ENCODE results near the gene ABCA4.
"Not testable (repeated sequence)": the region's sequence is repeated elsewhere in the genome, so short reads cannot be mapped to it uniquely, and the experiment has no call there.

The ABCA4 gene

GRCh38 chr1:93958726-93959100 lies 162.2 kb downstream of the ABCA4 start:
- no peak for DNase-seq (ENCODE audit: low spot score in 2 of 2)
- Mint-ChIP-seq H3K27ac (ENCODE audit: low read depth) (no peak overlapping the region), H3K9me3 (peaks cover 18% of the 10 kb centered on the region), H3K4me1 (no peaks in the 10 kb centered on the region), H3K36me3 (ENCODE audit: insufficient read depth) (no peaks in the 10 kb centered on the region), H3K4me3 (no peak overlapping the region), H3K27me3 (peaks cover 26% of the 10 kb centered on the region)
- ATAC-seq (replicated peaks; ENCODE audit: extremely low read depth, poor library complexity, severe bottlenecking): no peak

DNA sequence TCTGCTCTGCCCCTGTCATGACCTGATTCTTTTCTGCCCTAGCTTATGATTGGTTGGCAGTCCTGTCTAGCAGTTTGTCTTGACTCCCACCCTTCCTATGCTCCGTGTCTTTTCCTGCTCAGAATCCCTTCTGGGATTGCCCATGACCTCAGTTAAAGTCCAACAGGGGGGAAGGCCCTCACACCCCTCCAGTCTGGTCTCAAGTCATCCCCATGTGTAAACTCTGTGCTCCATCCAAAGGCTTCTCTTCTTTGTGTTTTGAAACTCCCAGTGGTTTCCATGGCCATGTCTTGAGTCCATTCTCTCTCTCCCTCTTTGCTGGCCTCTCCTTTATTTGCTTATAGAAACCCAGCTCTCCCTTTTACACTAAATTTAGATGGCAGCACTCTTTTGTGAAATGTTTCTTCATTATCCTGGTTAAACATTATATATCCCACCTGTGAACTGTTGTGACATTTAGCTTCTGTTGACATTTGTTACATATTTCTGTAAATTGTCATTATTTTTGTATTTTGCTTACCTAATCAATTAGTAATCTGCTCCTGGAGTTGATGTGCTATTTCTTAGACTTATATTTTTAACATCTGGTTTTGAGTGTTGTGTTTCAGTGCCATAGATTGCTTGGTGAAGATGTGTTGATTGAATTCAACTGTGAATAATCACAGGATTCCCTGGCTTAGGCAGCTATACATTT lies 162.8 kb downstream of the ABCA4 start:
- Mint-ChIP-seq H3K9me3 (peaks cover 21% of the 10 kb centered on the region), H3K4me1 (no peaks in the 10 kb centered on the region), H3K36me3 (ENCODE audit: insufficient read depth) (no peaks in the 10 kb centered on the region), H3K27me3 (peaks cover 25% of the 10 kb centered on the region), H3K4me3 (no peak overlapping the region), H3K27ac (ENCODE audit: low read depth) (no peak overlapping the region)
- no peak for ATAC-seq (replicated peaks; ENCODE audit: extremely low read depth, poor library complexity, severe bottlenecking)
- no peak for DNase-seq (ENCODE audit: low spot score in 2 of 2)

DNA sequence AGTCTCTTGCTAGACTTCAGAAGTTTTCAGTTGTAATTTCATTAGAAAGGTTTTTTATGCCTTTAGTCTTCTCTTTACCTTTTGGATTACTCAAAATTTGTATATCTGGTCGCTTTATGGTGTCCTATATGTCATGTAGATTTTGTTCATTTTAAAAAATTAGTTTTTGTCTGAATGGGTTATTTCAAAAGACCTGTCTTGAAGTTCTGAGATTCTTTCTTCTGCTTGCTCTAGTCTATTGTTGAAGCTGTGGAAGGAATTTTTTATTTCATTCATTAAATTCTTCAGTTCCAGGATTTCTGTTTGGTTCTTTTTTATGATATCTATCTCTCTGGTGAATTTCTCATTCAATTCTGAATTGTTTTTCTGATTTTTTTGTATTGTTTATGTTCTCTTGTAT lies 165.2 kb downstream of the ABCA4 start:
- H3K4me3 Mint-ChIP-seq: no peak overlapping the region
- peaks cover 39% of the 10 kb centered on the region for H3K9me3 Mint-ChIP-seq
- H3K27ac Mint-ChIP-seq (ENCODE audit: low read depth): no peak overlapping the region
- no peaks in the 10 kb centered on the region for H3K4me1 Mint-ChIP-seq
- ATAC-seq (replicated peaks; ENCODE audit: extremely low read depth, poor library complexity, severe bottlenecking): no peak
- DNase-seq (ENCODE audit: low spot score in 2 of 2): no peak
- H3K36me3 Mint-ChIP-seq (ENCODE audit: insufficient read depth): no peaks in the 10 kb centered on the region
- peaks cover 17% of the 10 kb centered on the region for H3K27me3 Mint-ChIP-seq

DNA sequence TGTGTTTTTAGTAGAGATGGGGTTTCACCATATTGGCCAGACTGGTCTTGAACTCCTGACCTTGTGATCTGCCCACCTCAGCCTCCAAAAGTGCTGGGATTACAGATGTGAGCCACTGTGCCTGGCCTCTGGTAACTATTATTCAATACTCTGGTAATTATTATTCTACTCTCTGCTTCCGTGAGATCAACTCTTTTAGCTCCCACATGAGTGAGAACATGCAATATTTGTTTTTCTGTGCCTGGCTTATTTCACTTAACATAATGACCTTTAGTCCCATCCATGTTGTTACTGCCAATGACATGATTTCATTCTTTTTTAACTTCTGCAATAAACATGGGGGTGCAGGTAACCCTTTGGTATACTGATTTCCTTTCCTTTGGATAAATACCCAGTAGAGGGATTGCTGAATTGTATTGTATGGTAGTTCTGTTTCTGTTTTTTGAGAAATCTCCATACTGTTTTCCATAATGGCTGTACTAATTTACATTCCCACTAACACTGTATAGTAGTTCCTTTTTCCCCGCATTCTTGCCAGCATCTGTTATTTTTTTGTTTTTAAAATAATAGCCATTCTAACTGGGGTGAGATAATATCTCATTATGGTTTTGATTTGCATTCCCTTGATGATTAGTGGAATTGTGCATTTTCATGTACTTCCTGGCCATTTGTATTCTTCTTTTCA lies 173.8 kb downstream of the ABCA4 start:
- DNase-seq (ENCODE audit: low spot score in 2 of 2); H3K27ac Mint-ChIP-seq (ENCODE audit: low read depth); H3K4me3 Mint-ChIP-seq; H3K4me1 Mint-ChIP-seq; H3K36me3 Mint-ChIP-seq (ENCODE audit: insufficient read depth); ATAC-seq (replicated peaks; ENCODE audit: extremely low read depth, poor library complexity, severe bottlenecking): not testable (repeated sequence)
- Mint-ChIP-seq H3K27me3 (peaks cover 40% of the 10 kb centered on the region), H3K9me3 (peaks cover 15% of the 10 kb centered on the region)
